Hepatocyte (in vitro differentiated cells): Measurements from ENCODE around the gene CDK5R2. TPM values are rescaled to one million over a fixed set of nuclear protein-coding genes. Genes with fewer than 3 reads are reported as not detected.

ENCODE experiments used
- DNase-seq: peaks from one replicate; pipeline ENCODE4 v3.0.0-alpha.2; 2016; ENCODE audit warnings: low spot score
- H2AFZ ChIP-seq: fragments of 200-600 bp; sonication (generic); 2 replicates; pipeline ENCODE4 v1.6.0; 2016; ENCODE audit warnings: antibody characterized with exemption, mild to moderate bottlenecking
- H3K27ac ChIP-seq: fragments of 200-600 bp; sonication (generic); 2 replicates; pipeline ENCODE4 v1.5.1; 2016; ENCODE audit warnings: mild to moderate bottlenecking
- H3K27me3 ChIP-seq: fragments of 200-600 bp; sonication (generic); 2 replicates; pipeline ENCODE4 v1.6.1; 2016
- H3K36me3 ChIP-seq: fragments of 200-600 bp; sonication (generic); replicated peaks from 2 replicates; pipeline ENCODE4 v1.5.1; 2016; ENCODE audit warnings: low read depth; ENCODE audit not compliant: insufficient read depth
- H3K4me1 ChIP-seq: fragments of 200-600 bp; sonication (generic); 2 replicates; pipeline ENCODE4 v1.5.1; 2016; ENCODE audit warnings: mild to moderate bottlenecking, moderate library complexity; ENCODE audit not compliant: insufficient read depth
- H3K4me2 ChIP-seq: fragments of 200-600 bp; sonication (generic); 2 replicates; pipeline ENCODE4 v1.6.0; 2016
- H3K4me3 ChIP-seq: fragments of 200-600 bp; sonication (generic); 2 replicates; pipeline ENCODE4 v1.5.1; 2016; ENCODE audit warnings: mild to moderate bottlenecking
- H3K79me2 ChIP-seq: fragments of 200-600 bp; sonication (generic); 2 replicates; pipeline ENCODE4 v1.6.0; 2017; ENCODE audit warnings: mild to moderate bottlenecking
- H3K9me2 ChIP-seq: fragments of 200-600 bp; sonication (generic); replicated peaks from 2 replicates; pipeline ENCODE4 v1.6.0; 2017; ENCODE audit warnings: mild to moderate bottlenecking; ENCODE audit not compliant: insufficient read depth
- H3K9me3 ChIP-seq: fragments of 200-600 bp; sonication (generic); 2 replicates; pipeline ENCODE4 v1.5.1; 2016; ENCODE audit warnings: low read depth, mild to moderate bottlenecking
- H4K20me1 ChIP-seq: fragments of 200-600 bp; sonication (generic); 2 replicates; pipeline ENCODE4 v1.6.0; 2016; ENCODE audit warnings: mild to moderate bottlenecking; ENCODE audit not compliant: insufficient read depth, poor library complexity, severe bottlenecking
- CTCF ChIP-seq: fragments of 200-600 bp; sonication (generic); IDR thresholded peaks from 2 replicates; pipeline ENCODE4 v1.5.1; 2016; ENCODE audit warnings: antibody characterized with exemption, mild to moderate bottlenecking; ENCODE audit not compliant: poor library complexity
- EZH2 ChIP-seq: fragments of 200-600 bp; sonication (generic); IDR thresholded peaks from 2 replicates; pipeline ENCODE4 v1.6.1; 2016; ENCODE audit warnings: antibody characterized with exemption, mild to moderate bottlenecking, borderline replicate concordance
- EZH2phosphoT487 ChIP-seq: fragments of 200-600 bp; sonication (generic); IDR thresholded peaks from one replicate; pipeline ENCODE4 v1.6.1; 2018; ENCODE audit warnings: antibody characterized with exemption, mild to moderate bottlenecking, low read depth, moderate library complexity; ENCODE audit not compliant: unreplicated experiment, severe bottlenecking
- WGBS: methylation state at CpG from one replicate; pipeline ENCODE4 v1.1.6; 2016; ENCODE audit warnings: low lambda C conversion rate; ENCODE audit errors: missing lambda C conversion rate; 5-methylcytosine and 5-hydroxymethylcytosine counted together
- polyA plus RNA-seq: library from polyadenylated mRNA; unstranded; fragments of >200 nt; fragmentation: Nextera tagmentation; extraction: Ambion mirVana; gene quantifications from 2 replicates; pipeline ENCODE4 v1.2.1, GENCODE V29; 2016
- total RNA-seq: library from RNA; depleted of rRNA; stranded (reverse); fragments of >200 nt; gene quantifications from 2 replicates; pipeline ENCODE4 v1.2.3, GENCODE V29; 2014

CDK5R2 gene
- total and polyA plus RNA-seq, 2 experiments from 2014 or later = 0.37 TPM; not detected in 1

GRCh38 chr2:218956039-218956438, 3.4 kb upstream of the CDK5R2 start:
- no peaks in the 10 kb centered on the region for H4K20me1 ChIP-seq
- no peaks in the 10 kb centered on the region for H3K79me2 ChIP-seq
- H2AFZ ChIP-seq = no peak overlapping the region
- DNase-seq = no peak
- H3K4me2 ChIP-seq = no peak overlapping the region
- H3K36me3 ChIP-seq = no peaks in the 10 kb centered on the region
- WGBS = 67% methylated on average over 1 of the region's 1 CpG
- no peaks in the 10 kb centered on the region for H3K9me3 ChIP-seq
- peaks cover 54% of the 10 kb centered on the region for H3K27me3 ChIP-seq
- H3K4me1 ChIP-seq = peaks cover 7% of the 10 kb centered on the region
- no peaks in the 10 kb centered on the region for H3K9me2 ChIP-seq
- H3K27ac ChIP-seq = no peak overlapping the region
- no peak overlapping the region for H3K4me3 ChIP-seq
- TF ChIP-seq CTCF (no peak), EZH2 (no peak), EZH2phosphoT487 (no peak)

GRCh38 chr2:218957671-218958070, 1.8 kb upstream of the CDK5R2 start:
- Histone ChIP-seq H3K79me2 (no peaks in the 10 kb centered on the region), H3K4me1 (peaks cover 7% of the 10 kb centered on the region)
- DNase-seq = no peak

GRCh38 chr2:218958276-218958675, 1.2 kb upstream of the CDK5R2 start:
- Histone ChIP-seq H3K79me2 (no peaks in the 10 kb centered on the region), H4K20me1 (no peaks in the 10 kb centered on the region), H3K27me3 (peaks cover 77% of the 10 kb centered on the region), H3K27ac (no peak overlapping the region), H3K4me2 (no peak overlapping the region), H3K9me3 (no peaks in the 10 kb centered on the region), H3K4me3 (no peak overlapping the region), H2AFZ (no peak overlapping the region), H3K4me1 (peaks cover 7% of the 10 kb centered on the region), H3K9me2 (no peaks in the 10 kb centered on the region), H3K36me3 (no peaks in the 10 kb centered on the region)
- no peak for TF ChIP-seq EZH2
- no peak for TF ChIP-seq CTCF
- TF ChIP-seq EZH2phosphoT487 = no peak
- DNase-seq = no peak
- 91% methylated on average over 1 of the region's 1 CpG for WGBS

More at GRCh38 chr2:218957671-218958070, 1.8 kb upstream of the CDK5R2 start:
- WGBS = 76% methylated on average over 4 of the region's 4 CpGs
- H3K9me3 ChIP-seq = no peaks in the 10 kb centered on the region
- H4K20me1 ChIP-seq = no peaks in the 10 kb centered on the region
- H3K4me3 ChIP-seq = no peak overlapping the region
- H2AFZ ChIP-seq = no peak overlapping the region
- H3K27me3 ChIP-seq = peaks cover 71% of the 10 kb centered on the region
- H3K27ac ChIP-seq = no peak overlapping the region
- H3K4me2 ChIP-seq = no peak overlapping the region
- no peaks in the 10 kb centered on the region for H3K36me3 ChIP-seq
- H3K9me2 ChIP-seq = no peaks in the 10 kb centered on the region
- TF ChIP-seq EZH2 (no peak), EZH2phosphoT487 (no peak), CTCF (no peak)
